Osteocyte (in vitro differentiated cells): ENCODE results near the gene OVOL1. TPM values are rescaled to one million over a fixed set of nuclear protein-coding genes. Genes with fewer than 3 reads are reported as not detected.

Experiments
- DNase-seq: peaks from one replicate; pipeline ENCODE4 v3.0.0; 2021; ENCODE audit warnings: mixed read lengths; ENCODE audit not compliant: unreplicated experiment; ENCODE audit errors: extremely low spot score
- H3K27ac Mint-ChIP-seq: one replicate; pipeline ENCODE4 v1.8.0; 2021; ENCODE audit warnings: mild to moderate bottlenecking, mixed read lengths; ENCODE audit not compliant: unreplicated experiment
- H3K27me3 Mint-ChIP-seq: one replicate; pipeline ENCODE4 v1.8.0; 2021; ENCODE audit warnings: mixed read lengths; ENCODE audit not compliant: unreplicated experiment
- H3K36me3 Mint-ChIP-seq: one replicate; pipeline ENCODE4 v1.8.0; 2021; ENCODE audit warnings: mixed read lengths; ENCODE audit not compliant: unreplicated experiment
- H3K4me1 Mint-ChIP-seq: one replicate; pipeline ENCODE4 v1.8.0; 2021; ENCODE audit warnings: mixed read lengths; ENCODE audit not compliant: unreplicated experiment
- H3K4me3 Mint-ChIP-seq: one replicate; pipeline ENCODE4 v1.8.0; 2021; ENCODE audit warnings: mild to moderate bottlenecking, moderate library complexity, mixed read lengths; ENCODE audit not compliant: unreplicated experiment
- H3K9me3 Mint-ChIP-seq: one replicate; pipeline ENCODE4 v1.8.0; 2021; ENCODE audit warnings: mixed read lengths; ENCODE audit not compliant: unreplicated experiment
- total RNA-seq: library from RNA; stranded (reverse); gene quantifications from 2 replicates; pipeline ENCODE4 v1.2.1, GENCODE V29; 2021
- TF ChIP-seq, protein P1 (sequence below): fragments of 200-600 bp; sonication (generic); IDR thresholded peaks from 2 replicates; pipeline ENCODE4 v1.5.0; 2021; ENCODE audit warnings: antibody characterized with exemption, mild to moderate bottlenecking, moderate library complexity

Gene OVOL1
- total RNA-seq, 1 donor from 2014 or later: not detected

DNA sequence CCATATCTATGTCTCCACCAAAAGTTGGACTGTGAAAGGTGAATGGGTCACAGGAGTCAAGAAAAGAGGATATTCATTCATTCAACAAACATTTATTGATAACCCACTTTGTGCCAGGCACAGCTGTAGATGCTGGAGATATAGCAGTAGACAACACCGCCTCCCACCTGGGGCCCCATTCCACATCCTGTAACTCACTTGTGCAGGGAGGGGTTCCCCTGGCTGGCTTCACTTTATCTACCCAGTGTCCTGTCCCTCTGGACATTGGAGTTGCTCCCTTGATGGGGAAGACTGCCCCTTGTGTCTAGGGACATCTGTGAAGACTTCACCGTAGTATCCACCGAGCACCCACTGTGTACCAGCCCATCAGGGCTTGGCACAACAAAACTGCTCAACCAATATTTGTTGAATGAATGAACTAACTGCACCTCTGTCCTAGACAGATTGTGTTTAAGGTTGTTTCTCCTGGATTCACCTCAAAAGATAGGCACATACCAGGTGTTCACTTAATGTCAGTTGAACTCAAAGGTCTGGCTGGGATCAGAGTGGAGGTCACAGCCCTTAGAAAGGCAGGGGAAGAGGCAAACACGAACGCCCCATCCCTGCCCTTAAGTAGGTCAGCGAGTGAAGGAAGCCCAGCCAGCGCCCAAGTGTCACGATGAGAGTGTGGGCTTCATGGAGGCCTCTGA lies 1.4 kb upstream of the OVOL1 start:
- DNase-seq: no peak
- no peaks in the 10 kb centered on the region for H3K9me3 Mint-ChIP-seq
- H3K36me3 Mint-ChIP-seq: no peaks in the 10 kb centered on the region
- no peak overlapping the region for H3K27ac Mint-ChIP-seq
- TF ChIP-seq, protein P1, sequence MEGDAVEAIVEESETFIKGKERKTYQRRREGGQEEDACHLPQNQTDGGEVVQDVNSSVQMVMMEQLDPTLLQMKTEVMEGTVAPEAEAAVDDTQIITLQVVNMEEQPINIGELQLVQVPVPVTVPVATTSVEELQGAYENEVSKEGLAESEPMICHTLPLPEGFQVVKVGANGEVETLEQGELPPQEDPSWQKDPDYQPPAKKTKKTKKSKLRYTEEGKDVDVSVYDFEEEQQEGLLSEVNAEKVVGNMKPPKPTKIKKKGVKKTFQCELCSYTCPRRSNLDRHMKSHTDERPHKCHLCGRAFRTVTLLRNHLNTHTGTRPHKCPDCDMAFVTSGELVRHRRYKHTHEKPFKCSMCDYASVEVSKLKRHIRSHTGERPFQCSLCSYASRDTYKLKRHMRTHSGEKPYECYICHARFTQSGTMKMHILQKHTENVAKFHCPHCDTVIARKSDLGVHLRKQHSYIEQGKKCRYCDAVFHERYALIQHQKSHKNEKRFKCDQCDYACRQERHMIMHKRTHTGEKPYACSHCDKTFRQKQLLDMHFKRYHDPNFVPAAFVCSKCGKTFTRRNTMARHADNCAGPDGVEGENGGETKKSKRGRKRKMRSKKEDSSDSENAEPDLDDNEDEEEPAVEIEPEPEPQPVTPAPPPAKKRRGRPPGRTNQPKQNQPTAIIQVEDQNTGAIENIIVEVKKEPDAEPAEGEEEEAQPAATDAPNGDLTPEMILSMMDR: no peak
- H3K4me3 Mint-ChIP-seq: peak overlapping the region; percentile 29
- H3K27me3 Mint-ChIP-seq: peaks cover 39% of the 10 kb centered on the region
- H3K4me1 Mint-ChIP-seq: peaks cover 5% of the 10 kb centered on the region

DNA sequence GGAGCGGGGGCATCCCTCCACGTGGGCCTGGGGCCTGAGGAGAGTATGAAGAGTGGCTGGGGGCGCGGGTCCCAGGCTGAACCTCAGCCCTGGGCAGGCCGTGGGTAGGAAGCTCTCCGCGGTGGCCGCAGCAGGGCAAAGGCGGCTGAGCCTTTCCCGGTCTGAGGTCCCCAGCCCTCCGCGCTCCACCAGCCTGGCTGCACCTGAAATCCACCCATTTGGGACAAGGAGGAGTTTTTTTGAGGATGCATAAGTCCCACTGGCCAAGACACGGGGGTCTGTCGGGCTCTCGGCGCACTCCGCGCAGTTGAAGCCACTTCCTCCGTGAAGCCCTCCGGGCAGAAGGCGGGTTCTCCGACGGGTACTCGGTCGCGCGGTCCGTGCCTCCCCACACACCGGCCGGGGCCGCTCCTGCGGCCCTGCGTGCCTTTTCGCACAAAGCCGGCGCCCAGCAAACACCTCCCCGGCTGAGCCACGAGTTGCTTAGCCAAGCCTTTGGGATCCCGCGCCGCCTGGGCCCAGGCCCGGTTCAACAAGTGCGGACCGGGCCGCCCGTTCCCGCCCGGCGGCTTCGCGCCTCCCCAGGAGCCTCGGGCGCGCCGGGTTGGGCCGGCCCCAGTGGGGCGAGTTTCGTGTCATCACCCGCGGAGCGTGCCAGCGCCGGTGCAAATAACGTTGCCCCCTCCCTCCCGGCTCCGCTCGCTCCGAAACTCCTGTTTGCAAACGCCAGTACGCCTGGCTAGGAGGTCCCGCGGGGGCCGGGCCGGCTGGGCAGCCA lies 666 bp upstream of the OVOL1 start:
- Mint-ChIP-seq H3K4me3 (peak overlapping the region; percentile 29), H3K27ac (no peak overlapping the region), H3K4me1 (peaks cover 5% of the 10 kb centered on the region), H3K36me3 (no peaks in the 10 kb centered on the region), H3K9me3 (no peaks in the 10 kb centered on the region), H3K27me3 (peaks cover 41% of the 10 kb centered on the region)
- TF ChIP-seq, protein P1: no peak
- DNase-seq: no peak

DNA sequence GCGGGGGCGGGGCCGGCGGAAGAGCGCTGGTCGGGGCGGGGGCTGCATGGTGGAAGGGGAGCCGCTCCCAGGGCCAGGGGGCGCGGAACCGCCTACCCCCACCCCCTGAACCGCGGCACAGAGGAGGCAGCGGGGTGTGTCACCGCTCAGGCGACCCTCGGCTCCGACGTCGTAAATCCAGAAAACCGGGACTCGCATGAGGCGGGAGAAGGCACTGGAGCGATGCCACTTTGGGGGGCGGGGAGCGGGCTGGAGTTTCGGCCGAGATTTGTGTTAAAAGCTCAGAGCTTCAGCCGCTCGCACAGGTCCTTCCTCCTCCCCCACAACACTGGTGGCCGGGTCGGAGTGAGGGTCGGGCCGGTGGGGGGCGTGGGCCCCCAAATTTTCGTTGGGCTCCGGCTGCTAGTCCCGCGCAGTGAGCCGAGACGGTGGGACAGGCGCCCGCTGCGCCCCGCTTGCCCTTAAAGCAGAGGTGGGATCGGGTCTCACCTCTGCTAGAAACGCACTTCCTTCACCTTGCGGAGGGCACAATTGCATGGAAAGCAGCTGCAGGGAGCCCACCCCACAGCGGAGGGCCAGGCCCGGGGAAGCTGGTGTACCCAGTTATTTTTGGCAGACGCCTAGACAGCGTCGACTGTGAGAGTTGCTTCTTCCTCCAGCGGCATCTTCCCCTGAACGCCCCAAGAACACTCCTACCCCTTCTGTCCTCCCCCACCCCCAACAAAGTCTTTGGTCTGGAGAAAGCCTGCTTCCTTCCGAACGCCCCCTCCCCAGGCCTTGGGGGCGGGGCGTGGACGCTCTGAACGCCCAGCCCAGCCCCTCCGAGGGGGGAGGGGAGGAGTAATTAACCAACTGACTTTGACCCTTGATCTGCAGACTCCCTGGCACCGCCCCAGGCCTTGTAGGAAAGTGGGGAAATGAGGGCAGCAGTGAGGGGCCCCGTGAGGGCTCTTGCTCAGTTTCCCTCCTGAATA lies 1.1 kb downstream of the OVOL1 start:
- Mint-ChIP-seq H3K36me3 (no peaks in the 10 kb centered on the region), H3K4me3 (peak overlapping the region; percentile 67), H3K27ac (no peak overlapping the region), H3K9me3 (no peaks in the 10 kb centered on the region), H3K27me3 (peaks cover 45% of the 10 kb centered on the region), H3K4me1 (peaks cover 5% of the 10 kb centered on the region)
- TF ChIP-seq, protein P1: no peak
- DNase-seq: no peak

DNA sequence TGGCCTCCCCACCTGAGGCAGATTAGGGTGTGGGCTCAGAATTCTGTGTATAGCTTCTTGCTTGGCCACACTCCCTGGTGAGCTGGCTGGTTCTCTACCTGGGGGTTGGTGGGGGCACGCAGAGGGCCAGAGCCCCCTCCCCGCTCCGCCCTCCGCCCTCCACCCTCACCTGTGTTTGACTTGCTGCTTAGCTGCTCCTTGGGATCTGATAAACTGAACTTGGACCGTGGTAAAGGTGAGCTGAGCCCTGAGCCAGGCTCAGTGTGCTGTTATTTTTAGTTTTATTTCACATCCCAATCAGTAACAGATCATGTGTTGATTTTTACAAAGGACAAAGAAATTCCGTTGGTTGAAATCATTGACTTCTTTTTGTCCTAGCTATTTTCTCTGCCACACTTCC lies 2.0 kb downstream of the OVOL1 start:
- no peaks in the 10 kb centered on the region for H3K9me3 Mint-ChIP-seq
- H3K4me1 Mint-ChIP-seq: peaks cover 5% of the 10 kb centered on the region
- H3K27me3 Mint-ChIP-seq: peaks cover 44% of the 10 kb centered on the region
- no peak overlapping the region for H3K4me3 Mint-ChIP-seq
- TF ChIP-seq, protein P1: no peak
- no peaks in the 10 kb centered on the region for H3K36me3 Mint-ChIP-seq
- no peak for DNase-seq
- no peak overlapping the region for H3K27ac Mint-ChIP-seq
